Measurements from ENCODE around the gene PTPRU.

PTPRU gene

DNA sequence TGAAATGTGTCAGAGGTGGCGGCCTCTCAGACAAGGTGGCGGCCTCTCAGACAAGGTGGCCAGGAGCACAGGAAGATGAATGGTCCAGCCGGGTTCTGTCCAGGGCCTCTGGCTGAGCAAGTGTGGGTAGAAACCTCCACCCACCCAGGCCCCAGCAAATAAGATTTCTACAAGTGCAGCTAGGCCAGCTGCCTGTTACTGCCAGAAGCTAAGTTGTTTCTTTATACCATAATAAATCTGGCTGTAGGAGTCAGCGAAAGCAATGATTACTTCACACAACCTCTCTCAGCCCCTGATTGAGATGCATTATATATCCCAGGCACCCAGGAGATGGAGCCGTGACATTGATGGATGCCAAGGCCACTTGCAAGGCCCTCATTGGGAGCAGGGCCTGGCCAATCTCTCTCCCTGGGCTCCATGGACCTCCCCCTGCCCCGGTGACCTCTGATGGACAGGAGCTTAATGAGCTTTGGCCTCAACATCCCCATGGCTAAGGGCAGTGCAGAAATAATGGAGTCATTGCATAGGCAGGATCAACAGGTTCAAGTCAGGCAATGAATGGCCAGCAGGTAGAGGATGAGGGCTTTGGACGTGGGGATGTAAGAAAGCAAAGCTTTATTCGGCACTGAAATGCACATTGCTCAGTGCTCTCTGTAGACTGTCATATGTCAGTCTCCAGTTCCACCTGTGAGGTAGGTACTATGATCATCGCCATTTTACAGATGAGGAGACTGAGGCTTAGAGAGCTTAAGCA lies 92.9 kb downstream of the PTPRU start (continued):
- TF ChIP-seq, protein P1, sequence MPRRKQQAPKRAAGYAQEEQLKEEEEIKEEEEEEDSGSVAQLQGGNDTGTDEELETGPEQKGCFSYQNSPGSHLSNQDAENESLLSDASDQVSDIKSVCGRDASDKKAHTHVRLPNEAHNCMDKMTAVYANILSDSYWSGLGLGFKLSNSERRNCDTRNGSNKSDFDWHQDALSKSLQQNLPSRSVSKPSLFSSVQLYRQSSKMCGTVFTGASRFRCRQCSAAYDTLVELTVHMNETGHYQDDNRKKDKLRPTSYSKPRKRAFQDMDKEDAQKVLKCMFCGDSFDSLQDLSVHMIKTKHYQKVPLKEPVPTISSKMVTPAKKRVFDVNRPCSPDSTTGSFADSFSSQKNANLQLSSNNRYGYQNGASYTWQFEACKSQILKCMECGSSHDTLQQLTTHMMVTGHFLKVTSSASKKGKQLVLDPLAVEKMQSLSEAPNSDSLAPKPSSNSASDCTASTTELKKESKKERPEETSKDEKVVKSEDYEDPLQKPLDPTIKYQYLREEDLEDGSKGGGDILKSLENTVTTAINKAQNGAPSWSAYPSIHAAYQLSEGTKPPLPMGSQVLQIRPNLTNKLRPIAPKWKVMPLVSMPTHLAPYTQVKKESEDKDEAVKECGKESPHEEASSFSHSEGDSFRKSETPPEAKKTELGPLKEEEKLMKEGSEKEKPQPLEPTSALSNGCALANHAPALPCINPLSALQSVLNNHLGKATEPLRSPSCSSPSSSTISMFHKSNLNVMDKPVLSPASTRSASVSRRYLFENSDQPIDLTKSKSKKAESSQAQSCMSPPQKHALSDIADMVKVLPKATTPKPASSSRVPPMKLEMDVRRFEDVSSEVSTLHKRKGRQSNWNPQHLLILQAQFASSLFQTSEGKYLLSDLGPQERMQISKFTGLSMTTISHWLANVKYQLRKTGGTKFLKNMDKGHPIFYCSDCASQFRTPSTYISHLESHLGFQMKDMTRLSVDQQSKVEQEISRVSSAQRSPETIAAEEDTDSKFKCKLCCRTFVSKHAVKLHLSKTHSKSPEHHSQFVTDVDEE (CRISPR knock-in tag; IDR thresholded peaks at IDR 0.05), result no peak
- no peak for TF ChIP-seq ZNF70 (CRISPR knock-in tag; IDR thresholded peaks at IDR 0.05)
- TF ChIP-seq, protein P2, sequence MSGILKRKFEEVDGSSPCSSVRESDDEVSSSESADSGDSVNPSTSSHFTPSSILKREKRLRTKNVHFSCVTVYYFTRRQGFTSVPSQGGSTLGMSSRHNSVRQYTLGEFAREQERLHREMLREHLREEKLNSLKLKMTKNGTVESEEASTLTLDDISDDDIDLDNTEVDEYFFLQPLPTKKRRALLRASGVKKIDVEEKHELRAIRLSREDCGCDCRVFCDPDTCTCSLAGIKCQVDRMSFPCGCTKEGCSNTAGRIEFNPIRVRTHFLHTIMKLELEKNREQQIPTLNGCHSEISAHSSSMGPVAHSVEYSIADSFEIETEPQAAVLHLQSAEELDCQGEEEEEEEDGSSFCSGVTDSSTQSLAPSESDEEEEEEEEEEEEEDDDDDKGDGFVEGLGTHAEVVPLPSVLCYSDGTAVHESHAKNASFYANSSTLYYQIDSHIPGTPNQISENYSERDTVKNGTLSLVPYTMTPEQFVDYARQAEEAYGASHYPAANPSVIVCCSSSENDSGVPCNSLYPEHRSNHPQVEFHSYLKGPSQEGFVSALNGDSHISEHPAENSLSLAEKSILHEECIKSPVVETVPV (CRISPR knock-in tag; IDR thresholded peaks at IDR 0.05), result no peak
- no peak for TF ChIP-seq ARNTL (CRISPR knock-in tag; IDR thresholded peaks at IDR 0.05; ENCODE audit: borderline replicate concordance, low read depth)
- no peak for TF ChIP-seq PPARA (CRISPR knock-in tag; IDR thresholded peaks at IDR 0.05; ENCODE audit: borderline replicate concordance)

DNA sequence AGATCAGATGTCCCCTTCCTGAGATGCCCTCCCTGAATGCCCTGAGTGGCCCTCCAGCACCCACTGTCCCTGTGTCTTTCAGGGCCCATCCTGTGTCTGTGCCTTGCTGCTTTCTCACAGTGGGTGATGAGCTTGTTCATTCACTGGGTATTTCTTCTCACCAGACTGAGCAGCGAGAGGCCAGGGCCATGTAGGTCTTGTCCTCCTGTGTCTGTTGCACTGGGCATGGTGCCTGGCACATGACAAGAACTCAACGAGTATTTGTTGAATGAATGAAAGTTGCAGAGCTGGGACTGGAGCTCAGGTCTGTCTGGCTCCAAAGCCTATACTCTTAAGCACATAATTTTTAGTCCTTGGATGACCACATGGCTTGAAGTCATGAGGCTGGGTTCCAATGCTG lies 93.8 kb downstream of the PTPRU start:
- no peak for TF ChIP-seq ZFP3 (CRISPR knock-in tag; IDR thresholded peaks at IDR 0.05)
- TF ChIP-seq CSDC2 (CRISPR knock-in tag; IDR thresholded peaks at IDR 0.05), result no peak
- TF ChIP-seq, protein P3, sequence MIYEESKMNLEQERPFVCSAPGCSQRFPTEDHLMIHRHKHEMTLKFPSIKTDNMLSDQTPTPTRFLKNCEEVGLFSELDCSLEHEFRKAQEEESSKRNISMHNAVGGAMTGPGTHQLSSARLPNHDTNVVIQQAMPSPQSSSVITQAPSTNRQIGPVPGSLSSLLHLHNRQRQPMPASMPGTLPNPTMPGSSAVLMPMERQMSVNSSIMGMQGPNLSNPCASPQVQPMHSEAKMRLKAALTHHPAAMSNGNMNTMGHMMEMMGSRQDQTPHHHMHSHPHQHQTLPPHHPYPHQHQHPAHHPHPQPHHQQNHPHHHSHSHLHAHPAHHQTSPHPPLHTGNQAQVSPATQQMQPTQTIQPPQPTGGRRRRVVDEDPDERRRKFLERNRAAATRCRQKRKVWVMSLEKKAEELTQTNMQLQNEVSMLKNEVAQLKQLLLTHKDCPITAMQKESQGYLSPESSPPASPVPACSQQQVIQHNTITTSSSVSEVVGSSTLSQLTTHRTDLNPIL (CRISPR knock-in tag; IDR thresholded peaks at IDR 0.05; ENCODE audit: low read depth), result no peak
- no peak for TF ChIP-seq TOX (CRISPR knock-in tag; IDR thresholded peaks at IDR 0.05; ENCODE audit: borderline replicate concordance)
- TF ChIP-seq ZFP30 (CRISPR knock-in tag; IDR thresholded peaks at IDR 0.05), result no peak
- TF ChIP-seq, protein P4, sequence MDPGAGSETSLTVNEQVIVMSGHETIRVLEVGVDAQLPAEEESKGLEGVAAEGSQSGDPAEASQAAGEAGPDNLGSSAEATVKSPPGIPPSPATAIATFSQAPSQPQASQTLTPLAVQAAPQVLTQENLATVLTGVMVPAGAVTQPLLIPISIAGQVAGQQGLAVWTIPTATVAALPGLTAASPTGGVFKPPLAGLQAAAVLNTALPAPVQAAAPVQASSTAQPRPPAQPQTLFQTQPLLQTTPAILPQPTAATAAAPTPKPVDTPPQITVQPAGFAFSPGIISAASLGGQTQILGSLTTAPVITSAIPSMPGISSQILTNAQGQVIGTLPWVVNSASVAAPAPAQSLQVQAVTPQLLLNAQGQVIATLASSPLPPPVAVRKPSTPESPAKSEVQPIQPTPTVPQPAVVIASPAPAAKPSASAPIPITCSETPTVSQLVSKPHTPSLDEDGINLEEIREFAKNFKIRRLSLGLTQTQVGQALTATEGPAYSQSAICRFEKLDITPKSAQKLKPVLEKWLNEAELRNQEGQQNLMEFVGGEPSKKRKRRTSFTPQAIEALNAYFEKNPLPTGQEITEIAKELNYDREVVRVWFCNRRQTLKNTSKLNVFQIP (CRISPR knock-in tag; IDR thresholded peaks at IDR 0.05; ENCODE audit: borderline replicate concordance, low read depth), result no peak
- no peak for ATAC-seq

DNA sequence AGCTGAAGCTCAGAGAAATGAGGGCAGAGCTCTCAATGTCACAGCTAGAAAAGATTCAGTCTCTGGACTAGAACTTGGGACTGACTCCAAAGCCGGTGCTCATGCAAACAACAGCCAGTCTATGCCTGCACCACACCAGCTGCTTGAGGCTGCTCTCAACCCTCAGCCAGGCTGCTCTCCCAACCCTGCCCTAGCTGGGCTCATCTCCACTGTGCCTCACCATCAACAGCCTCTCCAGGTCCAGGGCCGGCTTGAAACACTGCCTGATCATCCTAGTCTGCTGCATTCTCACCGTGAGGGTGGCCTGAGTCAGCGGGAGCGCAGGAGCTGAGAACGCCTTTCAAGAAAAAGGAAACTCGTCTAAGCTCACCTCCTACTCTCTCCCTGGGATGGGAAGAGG lies 94.5 kb downstream of the PTPRU start:
- ATAC-seq, result no peak
- TF ChIP-seq TCF4 (CRISPR knock-in tag; IDR thresholded peaks at IDR 0.05; ENCODE audit: borderline replicate concordance) (no peak), OSR1 (CRISPR knock-in tag; IDR thresholded peaks at IDR 0.05) (no peak), GLIS3 (CRISPR knock-in tag; IDR thresholded peaks at IDR 0.05) (no peak), ARNTL (CRISPR knock-in tag; IDR thresholded peaks at IDR 0.05; ENCODE audit: borderline replicate concordance, low read depth) (no peak), ZFP30 (CRISPR knock-in tag; IDR thresholded peaks at IDR 0.05) (no peak), ZFP3 (CRISPR knock-in tag; IDR thresholded peaks at IDR 0.05) (no peak), ZNF565 (CRISPR knock-in tag; conservative IDR thresholded peaks at IDR 0.05; ENCODE audit: low read depth) (no peak), ISL1 (CRISPR knock-in tag; IDR thresholded peaks at IDR 0.05) (no peak)
- TF ChIP-seq, protein P3 (CRISPR knock-in tag; IDR thresholded peaks at IDR 0.05; ENCODE audit: low read depth), result no peak
- TF ChIP-seq, protein P4 (CRISPR knock-in tag; IDR thresholded peaks at IDR 0.05; ENCODE audit: borderline replicate concordance, low read depth), result no peak

All from SK-N-SH treated with all-trans-retinoic acid at 6 μM for 48 hours (cell line).